H9 (cell line): ENCODE results near the gene SPATA19. TPM values are rescaled to one million over a fixed set of nuclear protein-coding genes. Genes with fewer than 3 reads are reported as not detected.

Experiments
- DNase-seq: peaks from one replicate; pipeline ENCODE4 v3.0.0-alpha.2; 2017
- H2AFZ ChIP-seq: one replicate; pipeline ENCODE4 v1.6.1; 2013; ENCODE audit warnings: mild to moderate bottlenecking, low read length, control low read depth, moderate library complexity
- H2AK5ac ChIP-seq: 2 replicates; pipeline ENCODE4 v1.6.1; 2013; ENCODE audit warnings: low read length, control low read depth, mixed read lengths; ENCODE audit not compliant: insufficient read length
- H2BK120ac ChIP-seq: one replicate; pipeline ENCODE4 v1.6.1; 2013; ENCODE audit warnings: low read depth, mild to moderate bottlenecking, low read length, control low read depth, inconsistent platforms; ENCODE audit not compliant: poor library complexity, severe bottlenecking
- H2BK12ac ChIP-seq: 2 replicates; pipeline ENCODE4 v1.6.1; 2013; ENCODE audit warnings: low read length, control low read depth, mixed read lengths, low read depth; ENCODE audit not compliant: insufficient read length
- H2BK15ac ChIP-seq: 2 replicates; pipeline ENCODE4 v1.6.1; 2013; ENCODE audit warnings: low read depth, low read length, control low read depth
- H2BK20ac ChIP-seq: one replicate; pipeline ENCODE4 v1.6.1; 2013; ENCODE audit warnings: low read depth, mild to moderate bottlenecking, low read length, control low read depth, inconsistent platforms; ENCODE audit not compliant: poor library complexity, severe bottlenecking
- H2BK5ac ChIP-seq: 2 replicates; pipeline ENCODE4 v1.6.1; 2013; ENCODE audit warnings: low read length, control low read depth, mixed read lengths; ENCODE audit not compliant: insufficient read length
- H3K14ac ChIP-seq: 2 replicates; pipeline ENCODE4 v1.6.1; 2013; ENCODE audit warnings: low read length, control low read depth; ENCODE audit not compliant: insufficient read depth
- H3K18ac ChIP-seq: 2 replicates; pipeline ENCODE4 v1.6.1; 2013; ENCODE audit warnings: low read depth, mild to moderate bottlenecking, mixed read lengths, low read length, control low read depth; ENCODE audit not compliant: insufficient read length
- H3K23ac ChIP-seq: 2 replicates; pipeline ENCODE4 v1.6.1; 2013; ENCODE audit warnings: low read length, control low read depth, mixed read lengths, low read depth; ENCODE audit not compliant: insufficient read length
- H3K23me2 ChIP-seq: 2 replicates; pipeline ENCODE4 v1.6.1; 2013; ENCODE audit warnings: low read depth, mild to moderate bottlenecking, mixed read lengths, low read length, control low read depth; ENCODE audit not compliant: insufficient read length, poor library complexity, severe bottlenecking
- H3K27ac ChIP-seq: 2 replicates; pipeline ENCODE4 v1.5.1; 2013; ENCODE audit warnings: low read length, control low read depth, mixed read lengths, low read depth; ENCODE audit not compliant: insufficient read length
- H3K27me3 ChIP-seq: 2 replicates; pipeline ENCODE4 v1.6.1; 2013; ENCODE audit warnings: low read length, control low read depth, inconsistent platforms; ENCODE audit not compliant: insufficient read depth
- H3K4ac ChIP-seq: 2 replicates; pipeline ENCODE4 v1.6.1; 2013; ENCODE audit warnings: low read depth, mild to moderate bottlenecking, control low read depth, inconsistent platforms, low read length, moderate library complexity
- H3K4me1 ChIP-seq: 2 replicates; pipeline ENCODE4 v1.6.1; 2013; ENCODE audit warnings: low read length, control low read depth, inconsistent platforms; ENCODE audit not compliant: insufficient read depth
- H3K4me2 ChIP-seq: 2 replicates; pipeline ENCODE4 v1.6.1; 2013; ENCODE audit warnings: low read length, control low read depth, mixed read lengths; ENCODE audit not compliant: insufficient read length, insufficient read depth
- H3K56ac ChIP-seq: 2 replicates; pipeline ENCODE4 v1.6.1; 2013; ENCODE audit warnings: low read depth, mild to moderate bottlenecking, mixed read lengths, low read length, control low read depth; ENCODE audit not compliant: insufficient read length
- H3K79me1 ChIP-seq: 2 replicates; pipeline ENCODE4 v1.6.1; 2013; ENCODE audit warnings: low read depth, mild to moderate bottlenecking, moderate library complexity, low read length, control low read depth, inconsistent platforms; ENCODE audit not compliant: insufficient read depth, poor library complexity, severe bottlenecking
- H3K79me2 ChIP-seq: 2 replicates; pipeline ENCODE4 v1.6.1; 2013; ENCODE audit warnings: low read length, control low read depth, inconsistent platforms; ENCODE audit not compliant: insufficient read depth
- H3K9ac ChIP-seq: 2 replicates; pipeline ENCODE4 v1.6.1; 2013; ENCODE audit warnings: low read length, control low read depth, mixed read lengths; ENCODE audit not compliant: insufficient read length; ENCODE audit errors: extremely low read depth
- H3K9me3 ChIP-seq: one replicate; pipeline ENCODE4 v1.6.1; 2013; ENCODE audit warnings: low read depth, low read length, inconsistent platforms; ENCODE audit not compliant: control insufficient read depth
- H3T11ph ChIP-seq: one replicate; pipeline ENCODE4 v1.6.1; 2013; ENCODE audit warnings: mild to moderate bottlenecking, low read length, control low read depth, inconsistent platforms
- H4K20me1 ChIP-seq: one replicate; pipeline ENCODE4 v1.6.1; 2013; ENCODE audit not compliant: control insufficient read depth, insufficient read length, insufficient read depth
- H4K5ac ChIP-seq: 2 replicates; pipeline ENCODE4 v1.6.1; 2013; ENCODE audit warnings: low read depth, mild to moderate bottlenecking, mixed read lengths, low read length, control low read depth; ENCODE audit not compliant: insufficient read length
- H4K8ac ChIP-seq: replicated peaks from 2 replicates; pipeline ENCODE4 v1.6.1; 2013; ENCODE audit warnings: low read length, control low read depth, mixed read lengths, low read depth; ENCODE audit not compliant: insufficient read length
- H4K91ac ChIP-seq: 2 replicates; pipeline ENCODE4 v1.6.1; 2013; ENCODE audit warnings: low read depth, mild to moderate bottlenecking, moderate library complexity, mixed read lengths, low read length, control low read depth; ENCODE audit not compliant: insufficient read length
- H3K27ac Mint-ChIP-seq, 3 experiments: 2 replicates in 2 of 3; 3 replicates in 1 of 3; pipeline ENCODE4 v1.8.0; 2020 to 2021; ENCODE audit warnings: mixed read lengths in 3 of 3, mild to moderate bottlenecking in 1 of 3, moderate library complexity in 1 of 3
- H3K27me3 Mint-ChIP-seq: 2 replicates; pipeline ENCODE4 v1.8.0; 2021; ENCODE audit warnings: low read depth, mild to moderate bottlenecking, moderate library complexity, mixed read lengths
- H3K36me3 Mint-ChIP-seq, 3 experiments: 2 replicates in 2 of 3; 3 replicates in 1 of 3; pipeline ENCODE4 v1.8.0; 2020 to 2021; ENCODE audit warnings: low read depth in 3 of 3, mixed read lengths in 3 of 3; ENCODE audit not compliant: insufficient read depth in 1 of 3
- H3K4me1 Mint-ChIP-seq, 2 experiments: 2 replicates each; pipeline ENCODE4 v1.8.0; 2020; ENCODE audit warnings: mixed read lengths in 2 of 2
- H3K4me3 Mint-ChIP-seq, 2 experiments: 2 replicates in 1 of 2; 3 replicates in 1 of 2; pipeline ENCODE4 v1.8.0; 2020 to 2021; ENCODE audit warnings: mild to moderate bottlenecking in 2 of 2, mixed read lengths in 2 of 2, moderate library complexity in 1 of 2
- H3K9me3 Mint-ChIP-seq, 2 experiments: 2 replicates in 1 of 2; 3 replicates in 1 of 2; pipeline ENCODE4 v1.8.0; 2020; ENCODE audit warnings: mild to moderate bottlenecking in 2 of 2, mixed read lengths in 2 of 2, moderate library complexity in 1 of 2
- WGBS: extraction: QIAGEN DNeasy Blood & Tissue Kit; methylation state at CpG from one replicate; pipeline ENCODE4 v1.1.7; 2013; ENCODE audit warnings: missing lambda C conversion rate, low lambda C conversion rate, mixed read lengths; ENCODE audit not compliant: insufficient read length; ENCODE audit errors: extremely low coverage; 5-methylcytosine and 5-hydroxymethylcytosine counted together
- total RNA-seq: library from RNA; stranded (reverse); gene quantifications from 2 replicates; pipeline ENCODE4 v1.2.1, GENCODE V29; 2021
- TF ChIP-seq, protein P1 (sequence below): fragments of 200-600 bp; sonication (generic); conservative IDR thresholded peaks from 3 replicates; pipeline ENCODE4 v1.8.0; 2021; ENCODE audit warnings: antibody characterized with exemption, mild to moderate bottlenecking

The SPATA19 gene
- total RNA-seq, 1 experiment from 2014 or later: not detected

DNA sequence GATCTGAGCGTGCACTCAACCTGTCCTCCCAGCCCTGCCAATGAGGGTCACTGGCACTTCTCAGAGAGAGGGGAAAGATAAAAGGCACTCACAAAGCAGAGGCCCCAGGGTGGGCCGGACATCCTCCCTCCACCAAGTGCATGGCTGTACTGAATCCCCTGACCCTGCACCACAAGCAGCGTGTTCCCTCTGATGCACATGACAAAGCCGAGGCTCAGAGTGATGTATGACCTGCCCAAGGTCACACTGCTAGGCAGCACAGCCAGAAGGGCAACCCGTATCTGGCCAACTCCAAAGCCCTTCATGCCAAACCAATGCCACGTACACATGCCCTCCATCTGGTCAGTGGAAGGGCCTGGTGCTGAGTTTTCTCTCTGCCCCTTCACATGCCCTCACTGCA lies 22.1 kb downstream of the SPATA19 start:
- Mint-ChIP-seq H3K27ac (no peak overlapping the region), H3K9me3 (no peaks in the 10 kb centered on the region), H3K4me3 (no peak overlapping the region), H3K27me3 (peaks cover 2% of the 10 kb centered on the region), H3K4me1 (peaks cover 2 to 18% of the 10 kb centered on the region in 2 experiments), H3K36me3 (no peaks in the 10 kb centered on the region)
- H3K23me2 ChIP-seq: no peaks in the 10 kb centered on the region
- no peak overlapping the region for H2BK15ac ChIP-seq
- no peak overlapping the region for H2AK5ac ChIP-seq
- no peak overlapping the region for H3K4ac ChIP-seq
- no peaks in the 10 kb centered on the region for H3K9me3 ChIP-seq
- H3K9ac ChIP-seq: no peak overlapping the region
- H3K56ac ChIP-seq: no peak overlapping the region
- no peak for DNase-seq
- H3K4me2 ChIP-seq: no peak overlapping the region
- no CpG with 5 or more reads among the region's 6 CpGs for WGBS
- no peaks in the 10 kb centered on the region for H3K4me1 ChIP-seq
- TF ChIP-seq, protein P1, sequence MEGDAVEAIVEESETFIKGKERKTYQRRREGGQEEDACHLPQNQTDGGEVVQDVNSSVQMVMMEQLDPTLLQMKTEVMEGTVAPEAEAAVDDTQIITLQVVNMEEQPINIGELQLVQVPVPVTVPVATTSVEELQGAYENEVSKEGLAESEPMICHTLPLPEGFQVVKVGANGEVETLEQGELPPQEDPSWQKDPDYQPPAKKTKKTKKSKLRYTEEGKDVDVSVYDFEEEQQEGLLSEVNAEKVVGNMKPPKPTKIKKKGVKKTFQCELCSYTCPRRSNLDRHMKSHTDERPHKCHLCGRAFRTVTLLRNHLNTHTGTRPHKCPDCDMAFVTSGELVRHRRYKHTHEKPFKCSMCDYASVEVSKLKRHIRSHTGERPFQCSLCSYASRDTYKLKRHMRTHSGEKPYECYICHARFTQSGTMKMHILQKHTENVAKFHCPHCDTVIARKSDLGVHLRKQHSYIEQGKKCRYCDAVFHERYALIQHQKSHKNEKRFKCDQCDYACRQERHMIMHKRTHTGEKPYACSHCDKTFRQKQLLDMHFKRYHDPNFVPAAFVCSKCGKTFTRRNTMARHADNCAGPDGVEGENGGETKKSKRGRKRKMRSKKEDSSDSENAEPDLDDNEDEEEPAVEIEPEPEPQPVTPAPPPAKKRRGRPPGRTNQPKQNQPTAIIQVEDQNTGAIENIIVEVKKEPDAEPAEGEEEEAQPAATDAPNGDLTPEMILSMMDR: no peak
- H2BK12ac ChIP-seq: no peak overlapping the region
- H3K79me2 ChIP-seq: no peaks in the 10 kb centered on the region
- H4K91ac ChIP-seq: no peak overlapping the region
- H4K20me1 ChIP-seq: no peaks in the 10 kb centered on the region
- no peak overlapping the region for H4K8ac ChIP-seq
- no peak overlapping the region for H3K27ac ChIP-seq
- no peak overlapping the region for H2AFZ ChIP-seq
- no peak overlapping the region for H4K5ac ChIP-seq
- H3K18ac ChIP-seq: no peak overlapping the region
- H3T11ph ChIP-seq: no peak overlapping the region
- H3K79me1 ChIP-seq: no peaks in the 10 kb centered on the region
- H3K14ac ChIP-seq: no peak overlapping the region
- H2BK120ac ChIP-seq: no peak overlapping the region
- no peak overlapping the region for H2BK20ac ChIP-seq
- no peaks in the 10 kb centered on the region for H3K27me3 ChIP-seq
- H2BK5ac ChIP-seq: no peak overlapping the region
- no peak overlapping the region for H3K23ac ChIP-seq
